CD4-positive, alpha-beta T cell treated with Interleukin-15 for 1 hour (primary cell): ENCODE measurements around the gene CADM2.
"Not testable (repeated sequence)": the region's sequence is repeated elsewhere in the genome, so short reads cannot be mapped to it uniquely, and the experiment has no call there.

ENCODE experiments used
- DNase-seq: peaks from one replicate; pipeline ENCODE4 v3.0.0-alpha.2; 2020

CADM2 gene

DNA sequence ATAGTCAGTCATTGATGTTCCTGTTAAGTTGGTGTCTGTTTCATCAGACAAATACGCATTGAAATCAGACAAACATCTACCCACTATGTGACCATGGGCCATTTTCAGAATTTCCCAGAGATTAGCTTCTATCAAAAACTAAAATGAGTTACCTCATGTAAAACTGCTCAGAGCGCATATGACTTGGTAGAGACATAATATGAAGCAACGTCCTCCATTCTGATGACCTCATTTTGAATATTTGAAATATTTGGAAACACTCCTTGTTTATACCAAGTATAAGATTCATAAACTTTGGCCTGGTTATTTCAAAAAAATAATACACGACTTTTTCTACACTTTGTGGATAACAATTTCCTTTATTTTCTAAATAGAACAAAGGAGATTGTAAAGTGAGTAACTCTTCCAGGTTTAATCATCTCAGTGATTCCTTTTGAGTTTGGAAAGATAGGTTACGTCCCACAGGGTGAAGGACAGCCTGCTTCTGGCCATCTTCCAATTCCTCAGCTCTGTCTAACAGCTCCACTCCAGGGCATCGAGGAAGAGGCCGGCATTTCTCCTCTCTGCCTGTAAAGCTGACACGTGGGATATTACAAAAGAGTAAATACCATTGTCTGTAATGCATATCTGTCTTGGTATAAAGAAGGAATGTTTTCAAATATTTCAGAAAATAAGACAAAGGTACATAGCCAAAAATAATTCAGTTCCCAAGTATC is 122.6 kb downstream of the CADM2 start:
- DNase-seq = no peak

DNA sequence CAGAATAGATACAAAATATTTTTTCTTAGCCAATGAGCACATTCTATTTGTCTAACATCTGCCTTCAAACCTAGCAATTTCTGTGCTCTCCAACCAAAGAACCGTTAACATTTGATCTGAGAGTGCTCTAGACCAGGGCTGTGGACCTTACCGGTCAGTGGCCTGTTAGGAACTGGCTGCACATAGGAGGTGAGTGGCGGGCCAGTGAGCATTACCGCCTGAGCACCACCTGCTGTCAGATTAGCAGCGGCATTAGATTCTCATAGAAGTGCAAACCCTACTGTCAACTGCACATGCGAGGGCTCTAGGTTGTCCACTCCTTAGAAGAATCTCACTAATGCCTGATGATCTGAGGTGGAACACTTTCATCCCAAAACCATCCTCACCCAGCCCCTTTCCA is 131.7 kb downstream of the CADM2 start:
- no peak for DNase-seq

DNA sequence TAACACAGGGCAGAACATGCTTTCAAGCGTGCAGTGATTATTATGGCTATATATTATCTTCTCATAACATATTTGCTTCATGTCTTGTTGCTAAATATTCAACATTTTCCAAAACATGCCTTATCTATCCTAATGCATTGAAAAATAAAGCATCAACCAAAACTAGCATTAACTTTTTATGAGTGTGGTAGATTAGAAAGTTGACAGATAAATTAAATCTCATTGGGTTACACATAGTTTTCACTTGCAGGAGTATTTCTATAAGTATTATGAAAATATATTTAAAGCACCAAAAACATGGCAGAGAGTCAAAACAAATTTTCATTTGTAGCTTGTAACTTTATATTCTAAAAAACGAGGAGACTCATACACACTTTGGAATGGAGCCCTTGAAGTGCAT is 141.5 kb downstream of the CADM2 start:
- no peak for DNase-seq

DNA sequence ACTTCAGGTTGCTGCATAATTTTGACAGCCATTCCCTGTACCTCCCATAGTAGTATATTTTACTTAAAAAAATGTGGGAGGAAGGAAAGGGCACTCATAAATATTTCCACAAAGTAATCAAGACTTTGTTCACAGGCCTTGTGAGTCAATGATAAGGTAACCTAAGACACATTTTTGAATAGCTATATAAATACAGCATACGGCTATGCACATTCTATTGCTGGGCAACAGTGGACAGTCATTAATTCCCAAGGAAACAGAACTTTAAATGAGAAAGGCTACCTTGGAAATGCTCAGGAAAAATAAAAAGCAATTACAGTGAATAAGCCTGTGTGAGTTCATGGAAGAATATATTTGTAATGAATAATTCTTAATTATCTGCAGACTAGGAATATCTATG is 144.0 kb downstream of the CADM2 start:
- DNase-seq = no peak

DNA sequence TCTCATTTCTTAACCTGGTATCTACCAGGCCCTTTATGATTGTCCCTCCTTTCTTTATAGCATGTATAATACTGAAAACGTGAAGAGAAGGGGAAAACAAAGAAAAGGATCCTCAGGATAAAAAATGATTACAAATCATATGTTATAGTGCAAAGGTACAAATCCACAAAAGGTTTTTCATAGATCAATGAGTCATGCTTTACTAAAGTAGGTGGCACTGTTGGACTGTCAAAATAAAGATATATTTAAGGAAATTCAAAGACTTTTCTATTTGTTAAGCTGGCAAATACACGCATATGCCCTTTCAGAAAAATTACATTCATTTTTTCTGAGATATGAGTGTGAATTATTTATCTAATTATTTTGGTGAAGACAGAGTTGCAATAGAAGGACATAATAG is 151.6 kb downstream of the CADM2 start:
- DNase-seq = no peak

DNA sequence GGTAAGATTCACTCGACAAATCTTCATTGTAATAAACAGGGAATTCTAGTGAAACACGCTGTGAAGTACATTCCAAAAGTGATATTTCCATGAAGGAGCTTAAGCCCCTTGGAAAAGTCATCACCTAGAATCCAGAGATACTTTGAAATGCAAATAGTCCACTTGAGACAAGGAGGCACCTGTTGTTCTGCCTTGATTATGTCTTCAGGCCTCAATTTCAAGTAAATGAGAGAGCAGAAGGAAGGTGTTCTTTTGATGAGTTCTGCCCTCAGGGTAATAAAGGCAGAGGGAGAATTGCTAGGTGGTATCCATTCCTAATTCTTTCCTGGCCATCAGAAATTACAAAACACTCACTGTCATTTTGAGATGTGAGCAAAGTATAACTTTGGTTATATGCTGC is 162.1 kb downstream of the CADM2 start:
- DNase-seq = no peak

DNA sequence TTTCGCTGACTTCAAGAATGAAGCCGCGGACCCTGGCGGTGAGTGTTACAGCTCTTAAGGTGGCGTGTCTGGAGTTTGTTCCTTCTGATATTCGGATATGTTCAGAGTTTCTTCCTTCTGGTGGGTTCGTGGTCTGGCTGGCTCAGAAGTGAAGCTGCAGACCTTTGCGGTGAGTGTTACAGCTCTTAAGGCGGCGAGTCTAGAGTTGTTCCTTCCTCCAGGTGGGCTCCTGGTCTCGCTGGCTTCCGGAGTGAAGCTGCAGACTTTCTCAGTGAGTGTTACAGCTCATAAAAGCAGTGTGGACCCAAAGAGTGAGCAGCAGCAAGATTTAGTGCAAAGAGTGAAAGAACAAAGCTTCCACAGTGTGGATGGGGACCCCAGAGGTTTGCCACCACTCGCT is 174.1 kb downstream of the CADM2 start:
- DNase-seq = not testable (repeated sequence)

DNA sequence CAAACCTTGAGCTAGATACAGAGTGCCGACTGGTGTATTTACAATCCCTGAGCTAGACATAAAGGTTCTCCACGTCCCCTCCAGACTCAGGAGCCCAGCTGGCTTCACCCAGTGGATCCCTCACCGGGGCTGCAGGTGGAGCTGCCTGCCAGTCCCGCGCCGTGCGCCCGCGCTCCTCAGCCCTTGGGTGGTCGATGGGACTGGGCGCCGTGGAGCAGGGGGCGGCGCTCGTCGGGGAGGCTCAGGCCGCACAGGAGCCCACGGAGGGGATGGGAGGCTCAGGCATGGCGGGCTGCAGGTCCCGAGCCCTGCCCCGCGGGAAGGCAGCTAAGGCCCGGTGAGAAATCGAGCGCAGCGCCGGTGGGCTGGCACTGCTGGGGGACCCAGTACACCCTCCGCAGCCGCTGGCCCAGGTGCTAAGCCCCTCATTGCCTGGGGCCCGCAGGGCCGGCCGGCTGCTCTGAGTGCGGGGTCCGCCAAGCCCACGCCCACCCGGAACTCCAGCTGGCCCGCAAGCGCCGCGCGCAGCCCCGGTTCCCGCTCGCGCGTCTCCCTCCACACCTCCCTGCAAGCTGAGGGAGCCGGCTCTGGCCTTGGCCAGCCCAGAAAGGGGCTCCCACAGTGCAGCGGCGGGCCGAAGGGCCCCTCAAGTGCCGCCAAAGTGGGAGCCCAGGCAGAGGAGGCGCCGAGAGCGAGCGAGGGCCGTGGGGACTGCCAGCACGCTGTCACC is 175.1 kb downstream of the CADM2 start:
- not testable (repeated sequence) for DNase-seq

DNA sequence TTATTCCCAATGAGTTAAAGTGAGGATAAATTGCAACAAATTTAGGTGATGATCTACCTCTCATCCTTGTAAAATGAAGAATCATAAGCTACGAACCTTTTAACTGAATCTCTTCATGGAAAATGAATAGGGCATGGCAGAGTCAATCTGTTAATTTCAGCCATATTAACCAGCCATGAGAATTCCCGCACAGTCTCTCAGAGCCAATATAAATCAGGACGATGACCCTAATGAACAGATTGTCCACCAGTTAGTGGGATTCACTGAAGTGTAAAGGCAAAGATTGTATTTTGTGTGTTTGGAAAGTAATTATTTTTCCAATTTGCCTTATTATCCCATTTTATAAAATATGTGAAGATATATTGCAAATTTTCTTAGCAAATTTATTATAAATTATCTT is 183.8 kb downstream of the CADM2 start:
- no peak for DNase-seq

DNA sequence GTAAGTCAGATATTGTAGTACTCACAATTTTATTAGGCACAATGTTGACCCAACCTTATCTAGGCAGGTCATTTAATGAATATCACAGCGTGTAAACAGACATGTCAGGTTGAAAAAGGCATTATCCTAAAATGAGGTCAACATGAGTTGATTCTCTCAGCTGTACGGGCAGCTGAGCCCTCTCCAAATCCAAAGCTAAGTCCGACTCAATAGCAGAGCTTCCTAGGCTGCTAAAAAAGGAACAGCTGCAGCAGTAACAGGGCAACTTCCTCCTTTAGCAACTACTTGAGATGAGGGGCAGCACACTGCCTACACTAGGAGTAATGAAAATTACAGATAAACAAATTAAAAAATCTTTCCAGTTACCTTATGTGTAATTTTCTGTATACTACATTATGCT is 189.2 kb downstream of the CADM2 start:
- DNase-seq = no peak

DNA sequence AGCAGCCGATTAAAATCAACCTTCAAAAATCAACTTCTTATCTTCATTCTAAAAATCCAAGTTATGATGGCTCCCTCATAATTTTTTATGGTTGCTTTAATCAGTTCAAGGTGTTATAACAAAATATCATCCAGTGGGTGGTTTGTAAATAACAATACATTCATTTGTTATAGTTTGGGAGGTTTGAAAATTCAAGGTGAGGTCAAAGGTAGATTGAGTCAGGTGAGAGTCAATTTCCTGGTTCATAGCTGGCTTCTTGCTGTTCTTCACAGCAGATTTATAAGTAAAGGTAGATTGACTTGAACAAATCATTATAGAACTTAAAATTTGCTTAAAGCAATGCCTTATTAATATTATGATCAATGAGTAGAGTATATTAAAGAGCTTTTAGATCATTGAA is 192.8 kb downstream of the CADM2 start:
- DNase-seq = no peak

DNA sequence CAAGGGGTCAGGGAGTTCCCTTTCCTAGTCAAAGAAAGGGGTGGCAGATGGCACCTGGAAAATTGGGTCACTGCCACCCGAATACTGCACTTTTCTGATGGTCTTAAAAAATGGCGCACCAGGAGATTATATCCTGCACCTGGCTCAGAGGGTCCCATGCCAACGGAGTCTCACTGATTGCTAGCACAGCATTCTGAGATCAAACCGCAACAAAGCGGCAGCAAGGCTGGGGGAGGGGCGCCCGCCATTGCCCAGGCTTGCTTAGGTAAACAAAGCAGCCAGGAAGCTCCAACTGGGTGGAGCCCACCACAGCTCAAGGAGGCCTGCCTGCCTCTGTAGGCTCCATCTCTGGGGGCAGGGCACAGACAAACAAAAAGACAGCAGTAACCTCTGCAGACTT is 194.5 kb downstream of the CADM2 start:
- DNase-seq = not testable (repeated sequence)

DNA sequence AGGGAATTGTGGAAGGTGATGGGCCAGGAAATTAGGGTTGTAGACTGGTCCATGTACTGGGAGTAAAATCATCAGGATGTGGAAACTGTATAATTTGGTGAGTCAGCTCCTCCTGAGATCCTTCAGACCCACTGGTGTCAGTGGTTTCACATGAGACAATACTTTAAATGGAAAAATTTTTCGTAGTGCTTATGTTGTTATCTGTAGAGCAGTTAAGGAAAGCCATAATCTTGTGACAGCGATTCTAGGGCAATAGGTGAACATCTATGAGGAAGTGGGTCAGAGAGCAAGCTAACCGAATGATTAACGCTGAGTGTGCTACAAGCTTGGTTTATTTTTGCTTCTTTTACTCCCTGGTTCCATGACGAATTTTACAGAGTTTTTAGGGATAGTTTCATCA is 200.6 kb downstream of the CADM2 start:
- no peak for DNase-seq

DNA sequence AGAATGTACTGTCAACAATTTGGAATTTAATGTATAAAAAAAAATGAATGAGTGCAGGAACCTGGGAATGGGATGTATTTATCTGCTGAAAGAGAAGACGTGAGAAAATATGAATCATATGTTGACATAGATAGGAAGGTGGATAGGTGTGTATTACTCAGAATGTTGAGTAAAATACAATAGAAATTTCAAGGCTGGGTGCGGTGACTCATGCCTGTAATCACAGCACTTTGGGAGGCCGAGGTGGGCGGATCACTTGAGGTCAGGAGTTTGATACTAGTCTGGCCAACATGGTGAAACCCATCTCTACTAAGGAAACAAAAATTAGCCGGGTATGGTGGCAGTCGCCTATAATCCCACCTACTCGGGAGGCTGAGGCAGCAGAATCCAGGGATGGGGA is 202.8 kb downstream of the CADM2 start:
- no peak for DNase-seq

DNA sequence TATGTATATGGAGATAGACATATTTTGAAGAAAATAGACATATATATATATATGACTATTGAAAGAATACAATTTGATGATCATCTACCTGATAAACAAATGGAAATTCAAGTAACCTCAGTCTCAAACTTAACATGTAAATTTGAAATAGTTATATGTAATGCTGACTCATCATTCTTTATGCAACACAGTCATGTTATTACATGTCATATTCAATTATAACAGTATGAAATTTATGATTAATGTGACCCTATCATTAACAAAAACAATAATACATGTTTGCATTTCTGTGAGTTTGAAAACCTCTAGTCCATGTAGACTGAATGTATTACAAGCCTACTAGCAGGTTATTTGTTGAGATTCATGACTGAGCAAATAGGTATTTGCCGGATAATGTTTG is 204.1 kb downstream of the CADM2 start:
- DNase-seq = no peak

DNA sequence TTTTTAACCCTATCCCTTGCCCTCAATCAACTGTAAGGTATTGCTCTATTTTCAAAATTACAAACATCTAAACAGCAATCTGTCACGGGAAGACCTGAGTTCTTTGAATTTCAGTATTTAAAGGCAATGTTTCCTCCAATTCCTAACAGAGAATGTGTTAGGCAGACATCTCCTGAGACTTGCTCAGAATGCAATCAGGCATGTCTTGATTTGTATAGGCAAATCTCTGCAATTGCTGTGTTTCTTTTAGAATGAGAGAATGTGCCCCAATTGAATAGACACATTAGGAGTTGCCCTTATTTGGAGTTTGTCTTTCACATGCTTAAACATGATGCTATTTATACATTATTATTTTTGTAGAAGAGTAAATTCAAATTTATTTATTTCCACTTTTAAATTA is 205.6 kb downstream of the CADM2 start:
- DNase-seq = no peak

DNA sequence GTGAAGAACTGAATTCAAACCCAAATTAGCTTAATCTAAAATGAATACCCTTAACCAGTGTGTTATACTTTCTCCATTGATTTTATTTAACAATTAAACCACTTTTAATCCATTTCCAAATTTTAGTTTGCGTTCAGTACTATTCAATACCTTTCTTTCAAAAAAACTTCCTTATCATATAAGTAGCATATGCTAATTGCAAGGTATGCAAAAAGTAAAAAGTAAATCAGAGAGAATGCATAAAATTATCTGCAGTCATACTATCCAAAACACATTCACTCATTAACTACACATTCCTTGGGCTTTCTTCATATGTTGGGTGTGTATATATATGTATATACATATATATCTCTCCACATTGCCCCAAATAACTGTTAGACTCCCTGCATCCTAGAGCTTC is 208.8 kb downstream of the CADM2 start:
- no peak for DNase-seq

DNA sequence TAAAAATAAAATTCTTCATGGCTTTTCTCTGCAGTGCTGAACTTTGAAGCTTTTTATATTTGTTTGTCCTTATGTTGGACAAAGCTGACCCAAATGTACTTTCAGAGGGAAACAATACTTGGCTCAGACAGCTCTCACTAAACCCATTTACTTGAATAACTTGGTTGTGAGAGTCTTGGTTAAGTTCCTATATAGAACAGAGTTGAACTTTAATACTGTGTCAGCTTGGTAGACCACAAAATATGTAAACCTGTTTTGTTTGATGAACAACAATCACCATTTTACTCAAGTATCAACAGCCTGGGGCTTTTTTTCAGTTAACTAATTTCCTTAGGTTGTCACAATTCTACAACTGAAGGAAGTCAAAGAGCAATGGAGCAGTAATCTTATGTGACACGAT is 211.9 kb downstream of the CADM2 start:
- DNase-seq = no peak

DNA sequence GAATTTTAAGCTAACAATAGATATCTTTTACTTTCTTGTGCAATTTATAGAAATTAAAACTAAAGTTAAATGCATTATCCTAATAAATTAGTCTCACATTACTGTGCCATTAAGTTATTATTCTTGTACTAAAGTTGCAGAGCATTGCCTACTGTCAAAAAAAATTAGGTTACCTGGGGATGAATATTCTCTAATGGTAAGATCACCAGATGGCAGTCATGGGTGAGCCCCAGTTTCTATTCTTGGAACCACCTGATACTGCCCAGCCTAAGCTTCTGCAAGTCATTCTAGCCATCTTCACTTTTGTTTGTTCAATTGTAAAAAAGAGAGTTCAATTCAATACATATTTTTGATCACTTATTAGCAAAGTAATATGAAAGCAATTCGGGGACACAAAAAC is 213.2 kb downstream of the CADM2 start:
- DNase-seq = no peak

DNA sequence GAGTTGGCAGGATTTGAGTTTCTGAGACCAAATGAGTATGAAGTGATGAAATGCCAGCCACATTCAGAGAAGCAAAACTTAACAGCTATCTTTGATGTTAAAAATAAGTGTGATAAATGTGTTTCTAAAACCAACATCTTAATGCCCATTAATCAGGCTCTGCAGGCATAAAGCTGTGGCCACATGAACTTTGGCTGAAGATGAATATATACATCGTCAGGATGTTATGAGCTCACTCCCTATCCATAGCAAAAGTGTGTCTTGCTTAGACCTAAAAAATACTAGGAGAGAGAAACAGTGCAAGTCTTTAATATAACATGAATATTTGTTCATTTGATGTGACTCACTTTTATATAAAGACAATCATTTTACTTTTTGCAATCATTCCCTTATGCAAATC is 218.0 kb downstream of the CADM2 start:
- no peak for DNase-seq

DNA sequence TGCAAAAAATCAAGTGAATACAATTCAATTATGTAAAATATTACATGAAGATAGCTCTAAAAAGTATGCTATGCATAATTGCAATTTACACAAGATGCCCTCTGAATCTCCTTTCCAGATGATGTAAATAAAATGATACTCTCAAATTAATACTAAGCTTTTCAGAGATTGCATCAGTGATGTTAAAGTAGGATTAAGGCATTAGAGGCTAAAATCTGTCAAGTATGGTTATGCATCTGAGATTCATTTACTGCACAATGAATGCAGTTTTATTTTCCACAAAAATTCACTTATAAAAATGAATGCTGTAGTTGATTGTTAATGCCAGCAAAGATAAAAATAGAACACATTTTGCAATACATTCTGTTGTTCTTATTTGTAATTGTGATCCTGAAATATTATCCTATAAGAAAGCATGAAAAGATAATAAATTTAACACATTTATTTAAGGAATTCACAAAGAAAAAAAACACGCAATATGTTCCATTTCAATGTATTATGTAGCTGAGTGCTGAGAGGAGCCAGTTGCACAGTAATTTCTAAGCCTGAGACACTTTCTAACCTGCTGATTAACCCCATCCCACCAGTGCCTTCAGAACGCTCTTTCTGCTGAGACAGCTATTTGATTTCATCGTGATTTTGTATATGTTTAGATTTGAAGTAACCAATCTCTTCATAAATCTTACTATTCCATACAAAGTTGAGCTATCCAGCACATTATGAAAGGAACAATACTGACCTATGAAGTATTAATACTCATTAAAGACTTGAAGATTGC is 224.4 kb downstream of the CADM2 start:
- no peak for DNase-seq

DNA sequence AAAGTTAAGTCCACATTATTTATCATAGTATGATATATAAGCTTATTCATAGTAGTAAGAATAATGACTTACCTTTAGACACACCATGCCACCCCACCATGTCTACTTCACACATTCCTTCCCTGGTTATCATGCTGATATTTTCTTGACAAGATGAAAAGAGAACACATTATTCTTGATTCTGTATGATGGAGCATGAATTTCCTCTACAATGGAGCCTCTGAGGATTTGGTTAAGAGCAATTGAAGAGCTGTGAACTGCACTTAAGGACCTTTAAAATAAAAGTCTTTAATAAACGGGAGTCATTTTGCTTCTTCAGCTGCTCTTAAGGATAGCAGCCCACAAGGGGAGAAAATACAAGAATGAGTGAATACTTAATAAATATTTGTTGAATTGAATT is 226.7 kb downstream of the CADM2 start:
- no peak for DNase-seq

DNA sequence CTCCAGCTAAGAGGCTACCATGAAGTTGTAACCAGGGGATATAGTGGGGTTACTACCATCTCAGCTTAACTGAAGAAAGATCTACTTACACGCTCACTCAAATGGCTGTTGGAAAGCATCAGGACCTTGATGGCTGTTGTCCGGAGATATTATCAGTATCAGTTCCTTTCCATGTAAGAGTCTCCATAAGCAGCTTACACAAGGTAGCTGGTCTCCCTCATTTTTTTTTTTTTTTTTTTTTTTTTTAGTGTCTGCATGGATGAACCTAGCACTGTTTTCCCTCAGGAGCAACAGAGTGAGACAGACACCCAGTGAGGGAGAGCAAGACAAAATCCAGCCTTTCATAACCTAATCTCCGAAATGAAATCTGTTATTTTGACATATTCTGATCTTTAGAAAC is 230.9 kb downstream of the CADM2 start:
- DNase-seq = no peak

DNA sequence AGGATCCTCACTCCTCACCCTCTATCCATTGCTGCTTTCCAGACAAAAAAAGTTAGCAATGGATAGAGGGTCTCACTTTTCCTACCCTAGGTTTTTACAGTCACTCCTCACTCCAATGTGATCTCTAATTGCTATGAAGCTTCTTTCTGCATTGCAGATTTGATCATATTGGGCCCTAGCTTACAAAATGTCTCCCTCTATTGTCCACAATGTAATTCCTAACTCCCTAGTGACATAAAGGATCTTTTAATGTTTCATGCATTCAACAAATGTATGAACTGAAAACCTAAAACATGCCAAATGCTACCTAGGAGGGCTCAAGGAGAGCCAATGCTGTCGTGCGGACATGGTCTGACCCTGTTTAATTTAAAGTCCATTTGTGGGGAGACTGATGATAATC is 234.8 kb downstream of the CADM2 start:
- DNase-seq = no peak
